ENCODE data around the gene LCN12. TPM values are rescaled to one million over a fixed set of nuclear protein-coding genes. Genes with fewer than 3 reads are reported as not detected.

The LCN12 gene
- total RNA-seq (2014; rRNA removed; shearing (Covaris generic); ENCODE audit: low replicate concordance), result not detected in 2 replicates

- Histone ChIP-seq H3K9me2 (replicated peaks; ENCODE audit: insufficient read depth, low read length) (no peaks in the 10 kb centered on the region), H3K27ac (ENCODE audit: low read length) (no peak within 1 kb of the TSS), H2AFZ (ENCODE audit: low read length) (no peak within 1 kb of the TSS), H3K36me3 (ENCODE audit: insufficient read depth, low read length) (no peaks in the 10 kb centered on the region), H3K79me2 (ENCODE audit: low read length) (no peaks in the 10 kb centered on the region), H3K4me3 (ENCODE audit: low read length) (no peak within 1 kb of the TSS), H3K4me1 (ENCODE audit: low read length) (peaks cover 17% of the 10 kb centered on the region), H3K27me3 (ENCODE audit: low read length) (no peaks in the 10 kb centered on the region), H3K9ac (ENCODE audit: low read length) (no peak within 1 kb of the TSS), H3K4me2 (ENCODE audit: low read depth, low read length, poor library complexity, severe bottlenecking) (no peak within 1 kb of the TSS), H4K20me1 (ENCODE audit: insufficient read depth, low read depth, low read length) (no peaks in the 10 kb centered on the region), H3K9me3 (ENCODE audit: low read length) (no peaks in the 10 kb centered on the region)
- no peak for DNase-seq
These were observed at the start of gene LCN12 for GRCh38 chr9:136951541-136952320. LCN12 (plus strand) TSS chr9:136952273; CDS start chr9:136952328, 55 bp downstream.

GRCh38 chr9:136903041-136903554 lies 49.0 kb upstream of the LCN12 start:
- Histone ChIP-seq H3K4me2 (ENCODE audit: low read depth, low read length, poor library complexity, severe bottlenecking) (no peak overlapping the region), H3K27ac (ENCODE audit: low read length) (no peak overlapping the region), H3K9ac (ENCODE audit: low read length) (no peak overlapping the region), H3K9me3 (ENCODE audit: low read length) (no peaks in the 10 kb centered on the region), H3K27me3 (ENCODE audit: low read length) (no peaks in the 10 kb centered on the region), H3K79me2 (ENCODE audit: low read length) (peaks cover 7% of the 10 kb centered on the region; the same call in 1 of the 2 replicates), H4K20me1 (ENCODE audit: insufficient read depth, low read depth, low read length) (no peaks in the 10 kb centered on the region; the same call in 1 of the 2 replicates), H3K4me1 (ENCODE audit: low read length) (no peaks in the 10 kb centered on the region), H3K9me2 (replicated peaks; ENCODE audit: insufficient read depth, low read length) (no peaks in the 10 kb centered on the region), H3K36me3 (ENCODE audit: insufficient read depth, low read length) (peaks cover 42% of the 10 kb centered on the region), H3K4me3 (ENCODE audit: low read length) (no peak overlapping the region), H2AFZ (ENCODE audit: low read length) (no peak overlapping the region)
- no peak for DNase-seq

- DNase-seq, result no peak
These were observed 45.8 kb upstream of the LCN12 start for GRCh38 chr9:136906266-136906665.

GRCh38 chr9:136907011-136907914 lies 44.8 kb upstream of the LCN12 start:
- Histone ChIP-seq H3K9me3 (ENCODE audit: low read length) (no peaks in the 10 kb centered on the region), H3K9me2 (replicated peaks; ENCODE audit: insufficient read depth, low read length) (no peaks in the 10 kb centered on the region), H3K27me3 (ENCODE audit: low read length) (no peaks in the 10 kb centered on the region), H3K27ac (ENCODE audit: low read length) (no peak overlapping the region), H3K4me3 (ENCODE audit: low read length) (no peak overlapping the region), H3K79me2 (ENCODE audit: low read length) (peaks cover 4% of the 10 kb centered on the region; the same call in 1 of the 2 replicates), H3K4me2 (ENCODE audit: low read depth, low read length, poor library complexity, severe bottlenecking) (no peak overlapping the region), H3K36me3 (ENCODE audit: insufficient read depth, low read length) (peaks cover 20% of the 10 kb centered on the region), H3K9ac (ENCODE audit: low read length) (no peak overlapping the region), H2AFZ (ENCODE audit: low read length) (no peak overlapping the region), H3K4me1 (ENCODE audit: low read length) (no peaks in the 10 kb centered on the region), H4K20me1 (ENCODE audit: insufficient read depth, low read depth, low read length) (no peaks in the 10 kb centered on the region)
- DNase-seq, result no peak

More at GRCh38 chr9:136906266-136906665, 45.8 kb upstream of the LCN12 start:
- Histone ChIP-seq H3K9me2 (replicated peaks; ENCODE audit: insufficient read depth, low read length) (no peaks in the 10 kb centered on the region), H3K4me2 (ENCODE audit: low read depth, low read length, poor library complexity, severe bottlenecking) (no peak overlapping the region), H3K79me2 (ENCODE audit: low read length) (peaks cover 4% of the 10 kb centered on the region; the same call in 1 of the 2 replicates), H4K20me1 (ENCODE audit: insufficient read depth, low read depth, low read length) (no peaks in the 10 kb centered on the region), H3K27ac (ENCODE audit: low read length) (no peak overlapping the region), H3K27me3 (ENCODE audit: low read length) (no peaks in the 10 kb centered on the region), H3K9me3 (ENCODE audit: low read length) (no peaks in the 10 kb centered on the region), H3K4me3 (ENCODE audit: low read length) (no peak overlapping the region), H3K9ac (ENCODE audit: low read length) (no peak overlapping the region), H2AFZ (ENCODE audit: low read length) (no peak overlapping the region), H3K36me3 (ENCODE audit: insufficient read depth, low read length) (peaks cover 30% of the 10 kb centered on the region), H3K4me1 (ENCODE audit: low read length) (no peaks in the 10 kb centered on the region)

- no peak overlapping the region for H3K4me3 ChIP-seq (ENCODE audit: low read length)
- no peak overlapping the region for H3K9ac ChIP-seq (ENCODE audit: low read length)
- H3K27me3 ChIP-seq (ENCODE audit: low read length), result no peaks in the 10 kb centered on the region
- no peak for DNase-seq
- H3K27ac ChIP-seq (ENCODE audit: low read length), result no peak overlapping the region
- no peaks in the 10 kb centered on the region for H3K9me2 ChIP-seq (replicated peaks; ENCODE audit: insufficient read depth, low read length)
- no peaks in the 10 kb centered on the region for H3K79me2 ChIP-seq (ENCODE audit: low read length)
- H4K20me1 ChIP-seq (ENCODE audit: insufficient read depth, low read depth, low read length), result no peaks in the 10 kb centered on the region
- no peaks in the 10 kb centered on the region for H3K4me1 ChIP-seq (ENCODE audit: low read length)
- peaks cover 11% of the 10 kb centered on the region for H3K36me3 ChIP-seq (ENCODE audit: insufficient read depth, low read length)
- H2AFZ ChIP-seq (ENCODE audit: low read length), result no peak overlapping the region
- H3K4me2 ChIP-seq (ENCODE audit: low read depth, low read length, poor library complexity, severe bottlenecking), result no peak overlapping the region
- no peaks in the 10 kb centered on the region for H3K9me3 ChIP-seq (ENCODE audit: low read length)
These were observed 41.7 kb upstream of the LCN12 start for GRCh38 chr9:136910197-136910900.

- Histone ChIP-seq H3K9ac (ENCODE audit: low read length) (no peak overlapping the region), H3K27ac (ENCODE audit: low read length) (no peak overlapping the region), H3K9me3 (ENCODE audit: low read length) (no peaks in the 10 kb centered on the region), H4K20me1 (ENCODE audit: insufficient read depth, low read depth, low read length) (no peaks in the 10 kb centered on the region), H3K4me1 (ENCODE audit: low read length) (no peaks in the 10 kb centered on the region), H3K4me3 (ENCODE audit: low read length) (no peak overlapping the region), H3K79me2 (ENCODE audit: low read length) (no peaks in the 10 kb centered on the region), H3K27me3 (ENCODE audit: low read length) (no peaks in the 10 kb centered on the region), H3K9me2 (replicated peaks; ENCODE audit: insufficient read depth, low read length) (no peaks in the 10 kb centered on the region), H3K36me3 (ENCODE audit: insufficient read depth, low read length) (0 out of 2 replicates have a peak, but pooled peaks cover 9% of the 10 kb centered on the region), H2AFZ (ENCODE audit: low read length) (no peak overlapping the region), H3K4me2 (ENCODE audit: low read depth, low read length, poor library complexity, severe bottlenecking) (no peak overlapping the region)
- no peak for DNase-seq
These were observed 41.2 kb upstream of the LCN12 start for GRCh38 chr9:136910901-136911245.

GRCh38 chr9:136913701-136914438 lies 38.2 kb upstream of the LCN12 start:
- no peaks in the 10 kb centered on the region for H3K27me3 ChIP-seq (ENCODE audit: low read length)
- H4K20me1 ChIP-seq (ENCODE audit: insufficient read depth, low read depth, low read length), result no peaks in the 10 kb centered on the region
- no peaks in the 10 kb centered on the region for H3K9me3 ChIP-seq (ENCODE audit: low read length)
- 0 out of 2 replicates have a peak, but pooled peaks cover 13% of the 10 kb centered on the region for H3K36me3 ChIP-seq (ENCODE audit: insufficient read depth, low read length)
- no peaks in the 10 kb centered on the region for H3K79me2 ChIP-seq (ENCODE audit: low read length)
- no peak overlapping the region for H2AFZ ChIP-seq (ENCODE audit: low read length)
- no peak overlapping the region for H3K9ac ChIP-seq (ENCODE audit: low read length)
- H3K9me2 ChIP-seq (replicated peaks; ENCODE audit: insufficient read depth, low read length), result no peaks in the 10 kb centered on the region
- no peak overlapping the region for H3K4me3 ChIP-seq (ENCODE audit: low read length)
- H3K4me2 ChIP-seq (ENCODE audit: low read depth, low read length, poor library complexity, severe bottlenecking), result no peak overlapping the region
- H3K27ac ChIP-seq (ENCODE audit: low read length), result no peak overlapping the region
- DNase-seq, result no peak
- no peaks in the 10 kb centered on the region for H3K4me1 ChIP-seq (ENCODE audit: low read length)

Data from Karpas-422 (cell line).